ENCODE data around the gene CSTPP1. TPM values are rescaled to one million over a fixed set of nuclear protein-coding genes. Genes with fewer than 3 reads are reported as not detected.
"Not testable (repeated sequence)": the region's sequence is repeated elsewhere in the genome, so short reads cannot be mapped to it uniquely, and the experiment has no call there.

The CSTPP1 gene
- total RNA-seq, 1 donor from 2014 or later, result 66.1 TPM

- Mint-ChIP-seq H3K9me3 (ENCODE audit: low read depth) (no peaks in the 10 kb centered on the region), H3K4me3 (ENCODE audit: low read depth) (no peak overlapping the region), H3K36me3 (ENCODE audit: insufficient read depth) (no peaks in the 10 kb centered on the region), H3K27ac (no peak overlapping the region), H3K27me3 (peaks cover 3% of the 10 kb centered on the region), H3K4me1 (ENCODE audit: low read depth) (peaks cover 12% of the 10 kb centered on the region)
- no peak for DNase-seq (ENCODE audit: low spot score, unreplicated experiment)
- TF ChIP-seq CTCF (IDR thresholded peaks at IDR 0.05; ENCODE audit: unreplicated experiment), result no peak
These were observed 255.6 kb downstream of the CSTPP1 start for GRCh38 chr11:47192111-47192510.

- H3K4me1 Mint-ChIP-seq (ENCODE audit: low read depth); H3K36me3 Mint-ChIP-seq (ENCODE audit: insufficient read depth); DNase-seq (ENCODE audit: low spot score, unreplicated experiment); H3K4me3 Mint-ChIP-seq (ENCODE audit: low read depth); H3K27ac Mint-ChIP-seq; H3K9me3 Mint-ChIP-seq (ENCODE audit: low read depth); H3K27me3 Mint-ChIP-seq: not testable (repeated sequence)
These were observed 261.6 kb downstream of the CSTPP1 start for GRCh38 chr11:47198161-47198560.

- Mint-ChIP-seq H3K4me1 (ENCODE audit: low read depth) (no peaks in the 10 kb centered on the region), H3K4me3 (ENCODE audit: low read depth) (no peak overlapping the region), H3K9me3 (ENCODE audit: low read depth) (no peaks in the 10 kb centered on the region), H3K36me3 (ENCODE audit: insufficient read depth) (no peaks in the 10 kb centered on the region), H3K27ac (no peak overlapping the region), H3K27me3 (peaks cover 4% of the 10 kb centered on the region)
- no peak for TF ChIP-seq CTCF (IDR thresholded peaks at IDR 0.05; ENCODE audit: unreplicated experiment)
- DNase-seq (ENCODE audit: low spot score, unreplicated experiment), result no peak
These were observed 264.5 kb downstream of the CSTPP1 start for GRCh38 chr11:47201015-47201414.

- peaks cover 4% of the 10 kb centered on the region for H3K27me3 Mint-ChIP-seq
- H3K27ac Mint-ChIP-seq, result no peak overlapping the region
- no peaks in the 10 kb centered on the region for H3K9me3 Mint-ChIP-seq (ENCODE audit: low read depth)
- no peak overlapping the region for H3K4me3 Mint-ChIP-seq (ENCODE audit: low read depth)
- no peak for TF ChIP-seq CTCF (IDR thresholded peaks at IDR 0.05; ENCODE audit: unreplicated experiment)
- no peaks in the 10 kb centered on the region for H3K36me3 Mint-ChIP-seq (ENCODE audit: insufficient read depth)
- no peak for DNase-seq (ENCODE audit: low spot score, unreplicated experiment)
- no peaks in the 10 kb centered on the region for H3K4me1 Mint-ChIP-seq (ENCODE audit: low read depth)
These were observed 266.0 kb downstream of the CSTPP1 start for GRCh38 chr11:47202576-47202975.

- TF ChIP-seq CTCF (IDR thresholded peaks at IDR 0.05; ENCODE audit: unreplicated experiment), result no peak
- H3K27me3 Mint-ChIP-seq, result no peaks in the 10 kb centered on the region
- no peaks in the 10 kb centered on the region for H3K4me1 Mint-ChIP-seq (ENCODE audit: low read depth)
- no peak overlapping the region for H3K27ac Mint-ChIP-seq
- no peak for DNase-seq (ENCODE audit: low spot score, unreplicated experiment)
- H3K36me3 Mint-ChIP-seq (ENCODE audit: insufficient read depth), result no peaks in the 10 kb centered on the region
- no peak overlapping the region for H3K4me3 Mint-ChIP-seq (ENCODE audit: low read depth)
- H3K9me3 Mint-ChIP-seq (ENCODE audit: low read depth), result no peaks in the 10 kb centered on the region
These were observed 268.1 kb downstream of the CSTPP1 start for GRCh38 chr11:47204637-47204989.

GRCh38 chr11:47206577-47206976, 270.0 kb downstream of the CSTPP1 start:
- H3K4me3 Mint-ChIP-seq (ENCODE audit: low read depth); H3K27me3 Mint-ChIP-seq; H3K27ac Mint-ChIP-seq; H3K9me3 Mint-ChIP-seq (ENCODE audit: low read depth); DNase-seq (ENCODE audit: low spot score, unreplicated experiment); H3K4me1 Mint-ChIP-seq (ENCODE audit: low read depth); H3K36me3 Mint-ChIP-seq (ENCODE audit: insufficient read depth): not testable (repeated sequence)

All from progenitor cell of endocrine pancreas (in vitro differentiated cells).